ENCODE results near the gene SARM1.
"Not testable (repeated sequence)": the region's sequence is repeated elsewhere in the genome, so short reads cannot be mapped to it uniquely, and the experiment has no call there.

The SARM1 gene

DNA sequence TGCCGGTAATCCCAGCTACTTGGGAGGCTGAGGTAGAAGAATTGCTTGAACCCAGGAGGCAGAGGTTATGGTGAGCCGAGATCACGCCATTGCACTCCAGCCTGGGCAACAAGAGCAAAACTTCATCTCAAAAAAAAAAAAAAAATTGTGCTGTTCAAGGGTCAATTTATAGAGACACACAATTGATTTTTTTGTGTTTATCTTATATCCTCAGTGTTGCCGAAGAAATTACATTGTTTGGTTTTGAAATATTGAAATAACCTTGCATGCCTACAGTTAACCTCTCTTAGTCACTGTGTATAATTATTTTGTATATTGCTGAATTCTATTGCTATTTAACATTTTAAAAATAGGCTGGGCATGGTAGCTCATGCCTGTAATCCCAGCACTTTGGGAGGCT lies 56.5 kb downstream of the SARM1 start:
- not testable (repeated sequence) for H3K4ac ChIP-seq (ENCODE audit: low read depth in 1 of 2, low read length in 2 of 2); H2AFZ ChIP-seq (ENCODE audit: low read depth, low read length); H3K14ac ChIP-seq (ENCODE audit: low read length in 2 of 2); H2BK12ac ChIP-seq (ENCODE audit: low read length in 2 of 2); H2AK5ac ChIP-seq (ENCODE audit: low read length, severe bottlenecking); H2BK120ac ChIP-seq (ENCODE audit: low read depth, low read length); H4K8ac ChIP-seq (ENCODE audit: low read length); DNase-seq; H3K27ac ChIP-seq (ENCODE audit: low read length, poor library complexity, severe bottlenecking); H3K36me3 ChIP-seq (ENCODE audit: control insufficient read depth in 1 of 2, insufficient read depth in 2 of 2, low read depth in 1 of 2, low read length in 2 of 2); H3K4me3 ChIP-seq (ENCODE audit: insufficient read depth in 1 of 2, low read depth in 1 of 2, low read length in 2 of 2); H4K91ac ChIP-seq (ENCODE audit: low read length); H3K79me1 ChIP-seq (replicated peaks; ENCODE audit: low read length, poor library complexity, severe bottlenecking); H3K4me2 ChIP-seq (ENCODE audit: low read length, poor library complexity, severe bottlenecking); H3K4me1 ChIP-seq (ENCODE audit: control insufficient read depth, insufficient read depth, low read depth, low read length); H2BK15ac ChIP-seq (ENCODE audit: low read depth, poor library complexity, severe bottlenecking); H3K23ac ChIP-seq (ENCODE audit: low read length in 2 of 2); H3K9me3 ChIP-seq (ENCODE audit: control insufficient read depth, low read length); H3K18ac ChIP-seq (ENCODE audit: low read depth in 1 of 2, low read length in 2 of 2); H3K9ac ChIP-seq (ENCODE audit: low read length); H2BK5ac ChIP-seq (ENCODE audit: low read depth, low read length, poor library complexity, severe bottlenecking)
- peaks cover 18 to 37% of the 10 kb centered on the region in 2 experiments for H3K27me3 ChIP-seq (ENCODE audit: control insufficient read depth in 1 of 2, insufficient read depth in 1 of 2, low read length in 2 of 2)
- 86% methylated on average over 1 of the region's 4 CpGs for WGBS

DNA sequence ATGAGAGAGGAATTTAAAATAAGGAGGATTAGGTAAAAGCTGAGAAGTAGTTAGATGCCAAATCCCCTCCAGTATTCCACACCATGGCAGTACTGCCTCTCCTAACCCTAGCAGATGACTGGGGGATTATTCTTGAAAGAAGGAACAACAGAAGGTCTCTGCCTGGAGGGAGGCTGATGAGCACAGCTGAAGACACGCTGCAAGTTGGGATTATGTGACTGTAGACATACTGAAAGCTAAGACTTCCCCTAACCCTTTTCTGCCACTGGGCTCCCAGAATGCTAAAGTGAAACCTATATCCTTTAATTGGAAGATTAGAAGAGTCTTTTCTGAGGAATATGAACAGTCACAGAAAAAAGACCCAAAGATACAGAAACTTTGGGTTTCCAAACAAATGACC lies 62.2 kb downstream of the SARM1 start:
- H4K8ac ChIP-seq (ENCODE audit: low read length), result no peak overlapping the region
- no peak overlapping the region for H4K91ac ChIP-seq (ENCODE audit: low read length)
- no peak overlapping the region for H3K27ac ChIP-seq (ENCODE audit: low read length, poor library complexity, severe bottlenecking)
- no peaks in the 10 kb centered on the region for H3K79me1 ChIP-seq (replicated peaks; ENCODE audit: low read length, poor library complexity, severe bottlenecking)
- H2AK5ac ChIP-seq (ENCODE audit: low read length, severe bottlenecking), result no peak overlapping the region
- H3K4me1 ChIP-seq (ENCODE audit: control insufficient read depth, insufficient read depth, low read depth, low read length), result no peaks in the 10 kb centered on the region
- H3K9ac ChIP-seq (ENCODE audit: low read length), result no peak overlapping the region
- no peak for DNase-seq
- no peak overlapping the region for H3K18ac ChIP-seq (ENCODE audit: low read depth in 1 of 2, low read length in 2 of 2)
- peaks cover 4 to 25% of the 10 kb centered on the region in 2 experiments for H3K27me3 ChIP-seq (ENCODE audit: control insufficient read depth in 1 of 2, insufficient read depth in 1 of 2, low read length in 2 of 2)
- no peak overlapping the region for H2BK12ac ChIP-seq (ENCODE audit: low read length in 2 of 2)
- H3K4me3 ChIP-seq (ENCODE audit: insufficient read depth in 1 of 2, low read depth in 1 of 2, low read length in 2 of 2), result no peak overlapping the region
- H3K4me2 ChIP-seq (ENCODE audit: low read length, poor library complexity, severe bottlenecking), result no peak overlapping the region
- no CpG with 5 or more reads among the region's 1 CpG for WGBS
- no peak overlapping the region for H2BK5ac ChIP-seq (ENCODE audit: low read depth, low read length, poor library complexity, severe bottlenecking)
- no peak overlapping the region for H2BK120ac ChIP-seq (ENCODE audit: low read depth, low read length)
- no peak overlapping the region for H2BK15ac ChIP-seq (ENCODE audit: low read depth, poor library complexity, severe bottlenecking)
- H3K9me3 ChIP-seq (ENCODE audit: control insufficient read depth, low read length), result no peaks in the 10 kb centered on the region
- no peaks in the 10 kb centered on the region for H3K36me3 ChIP-seq (ENCODE audit: control insufficient read depth in 1 of 2, insufficient read depth in 2 of 2, low read depth in 1 of 2, low read length in 2 of 2)
- H3K23ac ChIP-seq (ENCODE audit: low read length in 2 of 2), result no peak overlapping the region
- no peak overlapping the region for H2AFZ ChIP-seq (ENCODE audit: low read depth, low read length)
- no peak overlapping the region for H3K4ac ChIP-seq (ENCODE audit: low read depth in 1 of 2, low read length in 2 of 2)
- no peak overlapping the region for H3K14ac ChIP-seq (ENCODE audit: low read length in 2 of 2)

DNA sequence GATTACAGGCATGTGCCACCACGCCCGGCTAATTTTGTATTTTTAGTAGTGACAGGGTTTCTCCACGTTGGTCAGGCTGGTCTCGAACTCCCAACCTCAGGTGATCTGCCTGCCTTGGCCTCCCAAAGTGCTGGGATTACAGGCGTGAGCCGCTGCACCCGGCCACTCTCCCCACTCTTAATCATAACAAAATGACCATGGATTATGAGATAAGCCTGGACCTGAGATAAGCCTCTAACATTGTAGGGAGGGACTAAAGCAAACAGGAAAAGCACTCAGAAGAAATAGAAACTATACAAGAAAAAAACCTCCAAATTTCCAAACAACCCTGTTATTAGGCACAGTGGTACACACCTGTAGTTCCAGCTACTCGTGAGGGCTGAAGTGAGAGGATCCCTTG lies 62.8 kb downstream of the SARM1 start:
- H4K8ac ChIP-seq (ENCODE audit: low read length); H3K4ac ChIP-seq (ENCODE audit: low read depth in 1 of 2, low read length in 2 of 2); H3K4me1 ChIP-seq (ENCODE audit: control insufficient read depth, insufficient read depth, low read depth, low read length); H2BK120ac ChIP-seq (ENCODE audit: low read depth, low read length); H2AFZ ChIP-seq (ENCODE audit: low read depth, low read length); H3K4me3 ChIP-seq (ENCODE audit: insufficient read depth in 1 of 2, low read depth in 1 of 2, low read length in 2 of 2); H3K18ac ChIP-seq (ENCODE audit: low read depth in 1 of 2, low read length in 2 of 2); H3K36me3 ChIP-seq (ENCODE audit: control insufficient read depth in 1 of 2, insufficient read depth in 2 of 2, low read depth in 1 of 2, low read length in 2 of 2); H3K4me2 ChIP-seq (ENCODE audit: low read length, poor library complexity, severe bottlenecking); H2BK5ac ChIP-seq (ENCODE audit: low read depth, low read length, poor library complexity, severe bottlenecking); H3K27ac ChIP-seq (ENCODE audit: low read length, poor library complexity, severe bottlenecking); DNase-seq; H3K79me1 ChIP-seq (replicated peaks; ENCODE audit: low read length, poor library complexity, severe bottlenecking); H3K23ac ChIP-seq (ENCODE audit: low read length in 2 of 2); H2AK5ac ChIP-seq (ENCODE audit: low read length, severe bottlenecking); H3K14ac ChIP-seq (ENCODE audit: low read length in 2 of 2); H2BK12ac ChIP-seq (ENCODE audit: low read length in 2 of 2); H2BK15ac ChIP-seq (ENCODE audit: low read depth, poor library complexity, severe bottlenecking); H3K9me3 ChIP-seq (ENCODE audit: control insufficient read depth, low read length); H4K91ac ChIP-seq (ENCODE audit: low read length); H3K9ac ChIP-seq (ENCODE audit: low read length): not testable (repeated sequence)
- 82% methylated on average over 4 of the region's 8 CpGs for WGBS
- H3K27me3 ChIP-seq (ENCODE audit: control insufficient read depth in 1 of 2, insufficient read depth in 1 of 2, low read length in 2 of 2), result peaks cover 4 to 24% of the 10 kb centered on the region in 2 experiments

DNA sequence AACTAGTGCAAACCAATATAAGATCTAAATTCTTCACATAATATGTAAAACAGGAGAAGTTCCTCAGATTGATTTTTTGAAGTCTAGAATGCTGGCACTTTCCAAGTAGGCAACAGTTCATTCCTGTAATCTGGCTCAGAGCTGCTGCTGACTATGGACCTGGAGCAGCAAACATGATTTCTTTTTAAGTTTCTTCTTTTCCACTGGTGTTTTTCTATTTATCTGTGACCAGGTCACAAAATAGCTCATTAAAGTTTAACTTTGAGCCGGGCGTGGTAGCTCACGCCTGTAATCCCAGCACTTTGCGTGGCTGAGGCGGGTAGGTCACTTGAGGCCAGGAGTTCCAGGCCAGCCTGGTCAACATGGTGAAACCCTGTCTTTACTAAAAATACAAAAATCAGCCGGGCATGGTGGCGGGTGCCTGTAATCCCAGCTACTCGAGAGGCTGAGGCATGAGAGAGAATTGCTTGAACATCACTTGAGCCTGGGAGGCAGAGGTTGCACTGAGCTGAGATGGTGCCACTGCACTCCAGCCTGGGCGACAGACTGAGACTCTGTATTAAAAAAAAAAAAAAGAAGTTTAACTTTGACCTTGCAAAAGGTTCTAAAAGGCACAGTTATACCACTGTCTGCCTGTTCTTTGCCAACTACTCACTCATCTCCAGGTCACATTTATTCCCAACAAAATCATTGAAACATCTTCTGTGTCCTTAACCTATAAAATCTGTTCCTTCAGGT lies 72.6 kb downstream of the SARM1 start:
- H3K4me2 ChIP-seq (ENCODE audit: low read length, poor library complexity, severe bottlenecking), result no peak overlapping the region
- WGBS, result 86% methylated on average over 9 of the region's 9 CpGs
- no peak overlapping the region for H3K14ac ChIP-seq (ENCODE audit: low read length in 2 of 2)
- H3K4ac ChIP-seq (ENCODE audit: low read depth in 1 of 2, low read length in 2 of 2), result no peak overlapping the region
- H3K27ac ChIP-seq (ENCODE audit: low read length, poor library complexity, severe bottlenecking), result no peak overlapping the region
- peaks cover 0 to 26% of the 10 kb centered on the region in 2 experiments for H3K27me3 ChIP-seq (ENCODE audit: control insufficient read depth in 1 of 2, insufficient read depth in 1 of 2, low read length in 2 of 2)
- H3K36me3 ChIP-seq (ENCODE audit: control insufficient read depth in 1 of 2, insufficient read depth in 2 of 2, low read depth in 1 of 2, low read length in 2 of 2), result no peaks in the 10 kb centered on the region
- no peak overlapping the region for H3K18ac ChIP-seq (ENCODE audit: low read depth in 1 of 2, low read length in 2 of 2)
- H2BK120ac ChIP-seq (ENCODE audit: low read depth, low read length), result no peak overlapping the region
- H4K8ac ChIP-seq (ENCODE audit: low read length), result no peak overlapping the region
- H2BK5ac ChIP-seq (ENCODE audit: low read depth, low read length, poor library complexity, severe bottlenecking), result no peak overlapping the region
- H3K23ac ChIP-seq (ENCODE audit: low read length in 2 of 2), result no peak overlapping the region
- H2BK12ac ChIP-seq (ENCODE audit: low read length in 2 of 2), result no peak overlapping the region
- H3K9me3 ChIP-seq (ENCODE audit: control insufficient read depth, low read length), result no peaks in the 10 kb centered on the region
- no peak overlapping the region for H3K9ac ChIP-seq (ENCODE audit: low read length)
- H3K79me1 ChIP-seq (replicated peaks; ENCODE audit: low read length, poor library complexity, severe bottlenecking), result no peaks in the 10 kb centered on the region
- H3K4me3 ChIP-seq (ENCODE audit: insufficient read depth in 1 of 2, low read depth in 1 of 2, low read length in 2 of 2), result no peak overlapping the region
- no peaks in the 10 kb centered on the region for H3K4me1 ChIP-seq (ENCODE audit: control insufficient read depth, insufficient read depth, low read depth, low read length)
- no peak overlapping the region for H4K91ac ChIP-seq (ENCODE audit: low read length)
- DNase-seq, result no peak
- H2AK5ac ChIP-seq (ENCODE audit: low read length, severe bottlenecking), result no peak overlapping the region
- H2AFZ ChIP-seq (ENCODE audit: low read depth, low read length), result no peak overlapping the region
- H2BK15ac ChIP-seq (ENCODE audit: low read depth, poor library complexity, severe bottlenecking), result no peak overlapping the region
